K562 (cell line): ENCODE measurements around the gene CYSRT1. TPM values are rescaled to one million over a fixed set of nuclear protein-coding genes. Genes with fewer than 3 reads are reported as not detected.
A peak's percentile ranks its signal among the peaks of the same experiment; 100 is the strongest.

Experiments
- ATF7 ChIP-seq: fragments of 450-650 bp; IDR thresholded peaks from 2 replicates; pipeline ENCODE4 v1.7.1; 2014; ENCODE audit warnings: mild to moderate bottlenecking, moderate library complexity
- BRF1 ChIP-seq: IDR thresholded peaks from 3 replicates; pipeline ENCODE4 v1.6.1; 2011; ENCODE audit warnings: borderline replicate concordance, mild to moderate bottlenecking; ENCODE audit not compliant: insufficient read length; ENCODE audit errors: extremely low read depth
- EP400 ChIP-seq: fragments of 450-650 bp; IDR thresholded peaks from 2 replicates; pipeline ENCODE4 v1.6.1; 2017; ENCODE audit warnings: antibody characterized with exemption, mild to moderate bottlenecking, moderate library complexity
- ERF ChIP-seq: fragments of 450-650 bp; formaldehyde crosslinking; IDR thresholded peaks from 2 replicates; pipeline ENCODE4 v1.4.0; 2020; ENCODE audit warnings: mild to moderate bottlenecking, mixed read lengths
- FOSL1 ChIP-seq: fragments of 200-800 bp; sonication (Bioruptor generic); conservative IDR thresholded peaks from 2 replicates; pipeline ENCODE4 v1.6.1; 2016; ENCODE audit warnings: missing genetic modification characterization, missing compliant biosample characterization
- KDM5B ChIP-seq: fragments of 200-600 bp; sonication (generic); IDR thresholded peaks from 2 replicates; pipeline ENCODE4 v1.6.1; 2012; ENCODE audit warnings: low read depth, mild to moderate bottlenecking, moderate library complexity, low read length, control low read depth, inconsistent platforms; ENCODE audit not compliant: insufficient replicate concordance
- PHF8 ChIP-seq: fragments of 200-600 bp; sonication (generic); IDR thresholded peaks from 2 replicates; pipeline ENCODE4 v1.6.1; 2012; ENCODE audit warnings: mixed run types, mild to moderate bottlenecking, inconsistent platforms, low read length, moderate library complexity, borderline replicate concordance
- POLR2G ChIP-seq: fragments of 200-400 bp; formaldehyde crosslinking; IDR thresholded peaks from 2 replicates; pipeline ENCODE4 v1.6.1; 2017; ENCODE audit warnings: low read depth, mild to moderate bottlenecking, antibody characterized with exemption, low read length, moderate library complexity
- PURB ChIP-seq: sonication (generic); formaldehyde crosslinking; IDR thresholded peaks from 2 replicates; pipeline ENCODE4 v1.9.0; 2021; ENCODE audit warnings: low read depth, mild to moderate bottlenecking, missing genetic modification reagents
- PYGO2 ChIP-seq: fragments of 450-650 bp; IDR thresholded peaks from 2 replicates; pipeline ENCODE4 v1.6.1; 2016; ENCODE audit warnings: mild to moderate bottlenecking, missing genetic modification characterization, moderate library complexity, missing compliant biosample characterization
- RBBP5 ChIP-seq: fragments of 200-600 bp; sonication (generic); IDR thresholded peaks from 2 replicates; pipeline ENCODE4 v1.6.1; 2012; ENCODE audit warnings: borderline replicate concordance, mild to moderate bottlenecking, low read length, control low read depth, inconsistent platforms; ENCODE audit not compliant: insufficient read depth, poor library complexity, severe bottlenecking
- TAF1 ChIP-seq: IDR thresholded peaks from 2 replicates; pipeline ENCODE4 v1.6.1; 2011; ENCODE audit warnings: mild to moderate bottlenecking, low read length, moderate library complexity; ENCODE audit not compliant: insufficient read depth, control insufficient read depth, severe bottlenecking; ENCODE audit errors: extremely low read depth
- TGIF2 ChIP-seq: sonication (generic); formaldehyde crosslinking; IDR thresholded peaks from 2 replicates; pipeline ENCODE4 v1.8.1; 2022; ENCODE audit warnings: mild to moderate bottlenecking, missing genetic modification reagents, moderate library complexity
- ZKSCAN1 ChIP-seq: fragments of 150-350 bp; IDR thresholded peaks from 2 replicates; pipeline ENCODE4 v1.6.1; 2016; ENCODE audit warnings: low read depth, low read length
- ZNF263 ChIP-seq: sonication (generic); formaldehyde crosslinking; IDR thresholded peaks from 2 replicates; pipeline ENCODE4 v1.8.0; 2022; ENCODE audit warnings: mild to moderate bottlenecking, missing genetic modification reagents, borderline replicate concordance
- ZNF311 ChIP-seq: fragments of 250-450 bp; sonication (Bioruptor Pico); IDR thresholded peaks from 2 replicates; pipeline ENCODE4 v1.4.0; 2020; ENCODE audit warnings: mild to moderate bottlenecking, moderate library complexity
- ZNF780A ChIP-seq: fragments of 250-450 bp; sonication (Bioruptor Pico); IDR thresholded peaks from 2 replicates; pipeline ENCODE4 v1.5.0; 2021; ENCODE audit warnings: mild to moderate bottlenecking
- polyA plus RNA-seq, 8 experiments: library from polyadenylated mRNA; depleted of rRNA in 4 of 8; stranded (reverse) in 5 of 8; unstranded in 3 of 8; fragments of >200 nt; fragmentation: Nextera tagmentation in 2 of 8; fragmentation: Illumina TruSeq in 1 of 8; extraction: Ambion mirVana in 2 of 8; extraction: Trizol in 1 of 8; gene quantifications; 2 replicates each; pipeline versions ENCODE4 v1.2.1 to v1.2.3, GENCODE V29; 2011 to 2014; ENCODE audit warnings: inconsistent platforms in 1 of 8, missing spikeins in 1 of 8
- total RNA-seq, 7 experiments: library from RNA; depleted of rRNA in 6 of 7; stranded (reverse); fragments of >200 nt in 6 of 7; fragmentation: Illumina TruSeq in 2 of 7; extraction: Trizol in 2 of 7; gene quantifications; 2 replicates each; pipeline versions ENCODE4 v1.2.1 to v1.2.3, GENCODE V29; 2011 to 2021; ENCODE audit warnings: low replicate concordance in 1 of 7
- TF ChIP-seq, protein P1 (sequence below), 2 experiments: fragments of 450-650 bp in 1 of 2; sonication (generic) in 1 of 2; formaldehyde crosslinking in 1 of 2; IDR thresholded peaks in 1 of 2; conservative IDR thresholded peaks in 1 of 2; 2 replicates each; pipeline versions ENCODE4 v1.6.1 to v1.8.1; 2016 to 2023; ENCODE audit warnings: mild to moderate bottlenecking in 2 of 2, moderate library complexity in 2 of 2, inconsistent platforms in 1 of 2, missing genetic modification reagents in 1 of 2
- TF ChIP-seq, protein P2 (sequence below): fragments of 450-650 bp; IDR thresholded peaks from 2 replicates; pipeline ENCODE4 v1.6.1; 2016; ENCODE audit warnings: borderline replicate concordance
- TF ChIP-seq, protein P3 (sequence below), 2 experiments: IDR thresholded peaks; 2 replicates each; pipeline ENCODE4 v1.6.1; 2012; ENCODE audit warnings: improper control_type of control experiment in 2 of 2, low read depth in 2 of 2, low read length in 2 of 2, borderline replicate concordance in 1 of 2

The CYSRT1 gene
- total and polyA plus RNA-seq, 9 of the 15 experiments (the other 6 are each of a cell fraction or from before 2014, with no cell fraction given) = 0.04 to 1.4 (median 0.42) TPM; not detected in 3

DNA sequence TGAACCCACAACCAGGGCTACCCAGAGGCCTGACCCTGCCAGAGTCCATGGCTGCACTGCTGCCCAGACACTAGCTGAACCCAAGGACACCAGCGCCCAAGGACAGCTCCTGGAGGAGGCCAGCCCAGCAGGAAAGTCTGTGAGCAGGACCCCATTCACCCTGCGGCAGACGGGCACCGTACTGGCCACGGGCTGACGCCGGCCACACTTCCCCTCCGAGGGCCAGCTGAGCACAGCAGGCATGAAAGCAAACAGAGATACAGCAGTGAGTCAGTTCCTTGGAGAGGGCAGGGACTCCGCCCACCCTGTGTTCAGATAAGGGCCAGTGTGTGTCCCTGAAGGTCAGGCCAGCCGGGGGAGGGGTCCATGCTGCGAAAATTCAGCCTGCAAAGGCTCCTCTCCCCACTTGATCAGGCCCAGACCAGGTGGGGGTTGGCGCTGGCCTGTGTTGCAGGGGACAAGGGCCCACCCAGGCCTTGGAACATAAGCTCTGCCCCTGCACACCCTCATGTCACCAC, 6.2 kb upstream of the CYSRT1 start (continued):
- peak; percentile 23; the same call in 1 of the 2 replicates for TF ChIP-seq PHF8
- TF ChIP-seq RBBP5 = peak; percentile 33
- peak; percentile 91 for TF ChIP-seq ERF
- TF ChIP-seq ZNF311 (CRISPR knock-in tag) = peak; percentile 71; the same call in 1 of the 2 replicates
- TF ChIP-seq POLR2G = peak; percentile 80
- 0 out of 2 replicates have a peak, but pooled peaks have one; percentile 26 for TF ChIP-seq PYGO2
- 0 out of 2 replicates have a peak, but pooled peaks have one; percentile 57 for TF ChIP-seq ZKSCAN1
- TF ChIP-seq BRF1 = no peak
- peak; percentile 53; the same call in 1 of the 2 replicates for TF ChIP-seq ATF7
- TF ChIP-seq TAF1 = peak; percentile 50
- TF ChIP-seq FOSL1 (tag) = peak; percentile 91
- TF ChIP-seq ZNF780A (CRISPR knock-in tag) = no peak
- TF ChIP-seq EP400 = peak; percentile 49; the same call in 1 of the 2 replicates
- TF ChIP-seq, protein P1, sequence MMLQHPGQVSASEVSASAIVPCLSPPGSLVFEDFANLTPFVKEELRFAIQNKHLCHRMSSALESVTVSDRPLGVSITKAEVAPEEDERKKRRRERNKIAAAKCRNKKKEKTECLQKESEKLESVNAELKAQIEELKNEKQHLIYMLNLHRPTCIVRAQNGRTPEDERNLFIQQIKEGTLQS (IDR thresholded peaks at IDR 0.05) = peak; percentile 77
- TF ChIP-seq, protein P1 (CRISPR knock-in tag; conservative IDR thresholded peaks at IDR 0.05) = 0 out of 2 replicates have a peak, but pooled peaks have one; percentile 27
- TF ChIP-seq TGIF2 = no peak
- TF ChIP-seq ZNF263 (CRISPR knock-in tag) = peak; percentile 17; the same call in 1 of the 2 replicates
- TF ChIP-seq, protein P2, sequence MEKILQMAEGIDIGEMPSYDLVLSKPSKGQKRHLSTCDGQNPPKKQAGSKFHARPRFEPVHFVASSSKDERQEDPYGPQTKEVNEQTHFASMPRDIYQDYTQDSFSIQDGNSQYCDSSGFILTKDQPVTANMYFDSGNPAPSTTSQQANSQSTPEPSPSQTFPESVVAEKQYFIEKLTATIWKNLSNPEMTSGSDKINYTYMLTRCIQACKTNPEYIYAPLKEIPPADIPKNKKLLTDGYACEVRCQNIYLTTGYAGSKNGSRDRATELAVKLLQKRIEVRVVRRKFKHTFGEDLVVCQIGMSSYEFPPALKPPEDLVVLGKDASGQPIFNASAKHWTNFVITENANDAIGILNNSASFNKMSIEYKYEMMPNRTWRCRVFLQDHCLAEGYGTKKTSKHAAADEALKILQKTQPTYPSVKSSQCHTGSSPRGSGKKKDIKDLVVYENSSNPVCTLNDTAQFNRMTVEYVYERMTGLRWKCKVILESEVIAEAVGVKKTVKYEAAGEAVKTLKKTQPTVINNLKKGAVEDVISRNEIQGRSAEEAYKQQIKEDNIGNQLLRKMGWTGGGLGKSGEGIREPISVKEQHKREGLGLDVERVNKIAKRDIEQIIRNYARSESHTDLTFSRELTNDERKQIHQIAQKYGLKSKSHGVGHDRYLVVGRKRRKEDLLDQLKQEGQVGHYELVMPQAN = peak; percentile 45; the same call in 1 of the 2 replicates
- TF ChIP-seq KDM5B = peak; percentile 62
- no peak for TF ChIP-seq PURB (CRISPR knock-in tag)
- TF ChIP-seq, protein P3, sequence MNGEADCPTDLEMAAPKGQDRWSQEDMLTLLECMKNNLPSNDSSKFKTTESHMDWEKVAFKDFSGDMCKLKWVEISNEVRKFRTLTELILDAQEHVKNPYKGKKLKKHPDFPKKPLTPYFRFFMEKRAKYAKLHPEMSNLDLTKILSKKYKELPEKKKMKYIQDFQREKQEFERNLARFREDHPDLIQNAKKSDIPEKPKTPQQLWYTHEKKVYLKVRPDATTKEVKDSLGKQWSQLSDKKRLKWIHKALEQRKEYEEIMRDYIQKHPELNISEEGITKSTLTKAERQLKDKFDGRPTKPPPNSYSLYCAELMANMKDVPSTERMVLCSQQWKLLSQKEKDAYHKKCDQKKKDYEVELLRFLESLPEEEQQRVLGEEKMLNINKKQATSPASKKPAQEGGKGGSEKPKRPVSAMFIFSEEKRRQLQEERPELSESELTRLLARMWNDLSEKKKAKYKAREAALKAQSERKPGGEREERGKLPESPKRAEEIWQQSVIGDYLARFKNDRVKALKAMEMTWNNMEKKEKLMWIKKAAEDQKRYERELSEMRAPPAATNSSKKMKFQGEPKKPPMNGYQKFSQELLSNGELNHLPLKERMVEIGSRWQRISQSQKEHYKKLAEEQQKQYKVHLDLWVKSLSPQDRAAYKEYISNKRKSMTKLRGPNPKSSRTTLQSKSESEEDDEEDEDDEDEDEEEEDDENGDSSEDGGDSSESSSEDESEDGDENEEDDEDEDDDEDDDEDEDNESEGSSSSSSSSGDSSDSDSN (IDR thresholded peaks at IDR 0.05; ENCODE audit: borderline replicate concordance in 1 of 2, low read depth in 2 of 2, low read length in 2 of 2) = peak in 1 of 2 experiments; percentile 72; a peak in 2 of 4 replicates
